WERI-Rb-1 (cell line): ENCODE measurements around the gene APCDD1.
"Not testable (repeated sequence)": the region's sequence is repeated elsewhere in the genome, so short reads cannot be mapped to it uniquely, and the experiment has no call there.

Experiments
- DNase-seq: peaks from one replicate; pipeline ENCODE4 v3.0.0-alpha.2; 2020
- H3K27ac ChIP-seq: fragments of 250-450 bp; sonication (Bioruptor Pico); 2 replicates; pipeline ENCODE4 v1.5.1; 2020; ENCODE audit warnings: mild to moderate bottlenecking, moderate library complexity
- H3K27me3 ChIP-seq: fragments of 250-450 bp; sonication (Bioruptor Pico); 2 replicates; pipeline ENCODE4 v1.5.1; 2021; ENCODE audit warnings: mild to moderate bottlenecking, low read depth, moderate library complexity; ENCODE audit not compliant: insufficient read depth, severe bottlenecking
- H3K36me3 ChIP-seq: fragments of 250-450 bp; sonication (Bioruptor Pico); 2 replicates; pipeline ENCODE4 v1.5.1; 2020; ENCODE audit warnings: mild to moderate bottlenecking, moderate library complexity
- H3K4me3 ChIP-seq: 2 replicates; pipeline ENCODE4 v1.5.1; 2011; ENCODE audit warnings: low read depth, mild to moderate bottlenecking, control low read depth, low read length
- H3K9me3 ChIP-seq: fragments of 250-450 bp; sonication (Bioruptor Pico); 2 replicates; pipeline ENCODE4 v1.5.1; 2021; ENCODE audit warnings: mild to moderate bottlenecking, moderate library complexity; ENCODE audit not compliant: severe bottlenecking
- CTCF ChIP-seq: IDR thresholded peaks from 2 replicates; pipeline ENCODE4 v1.5.1; 2011; ENCODE audit warnings: low read depth, mild to moderate bottlenecking, control low read depth, inconsistent platforms, low read length

Gene APCDD1

GRCh38 chr18:10530002-10530401 lies 75.6 kb downstream of the APCDD1 start:
- Histone ChIP-seq H3K4me3 (no peak overlapping the region), H3K27ac (no peak overlapping the region), H3K9me3 (no peaks in the 10 kb centered on the region), H3K36me3 (no peaks in the 10 kb centered on the region; the same call in 1 of the 2 replicates), H3K27me3 (no peaks in the 10 kb centered on the region)
- TF ChIP-seq CTCF: no peak
- DNase-seq: no peak

- H3K27me3 ChIP-seq: no peaks in the 10 kb centered on the region
- H3K36me3 ChIP-seq: no peaks in the 10 kb centered on the region; the same call in 1 of the 2 replicates
- no peaks in the 10 kb centered on the region for H3K9me3 ChIP-seq
- no peak overlapping the region for H3K4me3 ChIP-seq
- no peak for DNase-seq
- no peak for TF ChIP-seq CTCF
- no peak overlapping the region for H3K27ac ChIP-seq
Observed at GRCh38 chr18:10530852-10531251, 76.4 kb downstream of the APCDD1 start.

GRCh38 chr18:10533111-10533510 lies 78.7 kb downstream of the APCDD1 start:
- Histone ChIP-seq H3K27ac (no peak overlapping the region), H3K9me3 (no peaks in the 10 kb centered on the region), H3K4me3 (no peak overlapping the region), H3K27me3 (no peaks in the 10 kb centered on the region), H3K36me3 (no peaks in the 10 kb centered on the region; the same call in 1 of the 2 replicates)
- no peak for TF ChIP-seq CTCF
- DNase-seq: no peak

- peaks cover 20% of the 10 kb centered on the region for H3K36me3 ChIP-seq
- no peak overlapping the region for H3K4me3 ChIP-seq
- H3K27ac ChIP-seq: no peak overlapping the region
- DNase-seq: no peak
- no peaks in the 10 kb centered on the region for H3K27me3 ChIP-seq
- TF ChIP-seq CTCF: no peak
- H3K9me3 ChIP-seq: peaks cover 2% of the 10 kb centered on the region
Observed at GRCh38 chr18:10536280-10536679, 81.8 kb downstream of the APCDD1 start.

GRCh38 chr18:10537765-10538164 lies 83.3 kb downstream of the APCDD1 start:
- DNase-seq: no peak
- TF ChIP-seq CTCF: no peak
- H3K4me3 ChIP-seq: no peak overlapping the region
- H3K9me3 ChIP-seq: peaks cover 2% of the 10 kb centered on the region
- no peaks in the 10 kb centered on the region for H3K27me3 ChIP-seq
- H3K36me3 ChIP-seq: peaks cover 27% of the 10 kb centered on the region
- H3K27ac ChIP-seq: no peak overlapping the region

- H3K36me3 ChIP-seq: peaks cover 27% of the 10 kb centered on the region
- H3K27me3 ChIP-seq, H3K4me3 ChIP-seq, H3K27ac ChIP-seq, DNase-seq, H3K9me3 ChIP-seq: not testable (repeated sequence)
Observed at GRCh38 chr18:10539124-10539523, 84.7 kb downstream of the APCDD1 start.
